ENCODE measurements around the gene BANF2. TPM values are rescaled to one million over a fixed set of nuclear protein-coding genes. Genes with fewer than 3 reads are reported as not detected.

BANF2 gene
- total RNA-seq, 2 experiments from 2014 or later, result not detected

- Mint-ChIP-seq H3K4me1 (ENCODE audit: low read depth) (no peaks in the 10 kb centered on the region), H3K4me3 (no peak overlapping the region), H3K27me3 (peaks cover 4% of the 10 kb centered on the region), H3K9me3 (no peaks in the 10 kb centered on the region), H3K27ac (no peak overlapping the region), H3K36me3 (ENCODE audit: low read depth) (no peaks in the 10 kb centered on the region)
- no peak for TF ChIP-seq CTCF (IDR thresholded peaks at IDR 0.05)
- intact Hi-C loops (cut with micrococcal nuclease), result no loop called here
- ChIA-PET CTCF (no interaction called here), POLR2A (no interaction called here)
- no peak for ATAC-seq
- no peak for DNase-seq
Observed at GRCh38 chr20:17720755-17721154, 21.0 kb downstream of the BANF2 start.

GRCh38 chr20:17721802-17722486 is 22.2 kb downstream of the BANF2 start:
- DNase-seq (no peak), ATAC-seq (no peak)
- Mint-ChIP-seq H3K27me3 (peaks cover 4% of the 10 kb centered on the region), H3K27ac (no peak overlapping the region), H3K36me3 (ENCODE audit: low read depth) (no peaks in the 10 kb centered on the region), H3K4me3 (no peak overlapping the region), H3K9me3 (no peaks in the 10 kb centered on the region), H3K4me1 (ENCODE audit: low read depth) (no peaks in the 10 kb centered on the region)
- TF ChIP-seq CTCF (IDR thresholded peaks at IDR 0.05), result no peak
- ChIA-PET POLR2A (no interaction called here), CTCF (interaction anchor here (0.7 kb wide), 1 partner anchor 9 kb away, joined by 3 read pairs; no protein-coding TSS in a partner anchor)
- intact Hi-C loops (cut with micrococcal nuclease), result no loop called here

DNA sequence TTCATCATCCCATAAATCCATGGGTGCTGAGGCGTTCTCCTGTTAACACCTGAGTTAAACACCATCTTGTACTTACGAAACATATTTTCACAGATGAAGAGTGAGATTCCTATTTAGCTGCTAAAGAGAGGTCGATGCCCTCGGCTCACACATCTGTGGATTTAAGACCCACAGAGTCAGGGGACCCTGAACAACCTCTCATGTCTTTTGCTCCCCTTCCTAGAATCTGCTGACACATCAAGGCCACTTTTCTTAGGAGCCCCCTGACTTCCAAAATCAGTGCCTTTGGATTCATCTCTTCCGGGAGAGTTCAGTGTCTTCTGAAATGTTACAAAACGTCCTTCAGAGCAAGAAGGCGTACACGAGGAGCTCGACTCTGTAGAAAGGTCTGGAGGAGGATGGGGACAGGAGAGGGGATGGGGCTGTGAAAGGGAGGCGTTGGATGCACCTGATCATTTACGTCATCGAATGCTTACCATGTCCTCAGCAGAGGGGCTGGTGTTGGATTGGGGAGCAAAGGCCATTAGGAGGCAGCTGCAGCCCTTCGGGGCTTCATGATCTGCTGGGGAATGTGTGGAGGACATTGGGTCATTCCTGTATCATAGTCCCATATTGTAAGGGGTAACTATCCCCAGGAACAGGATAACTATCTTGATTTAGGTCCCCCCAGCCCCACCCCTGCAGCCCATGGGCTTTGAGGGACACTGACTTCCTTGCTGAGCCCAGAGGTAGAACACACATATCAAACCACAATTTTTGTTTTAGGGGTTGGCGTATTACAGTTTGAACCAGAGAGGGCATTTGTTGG is 22.9 kb downstream of the BANF2 start:
- Mint-ChIP-seq H3K27ac (no peak overlapping the region), H3K9me3 (no peaks in the 10 kb centered on the region), H3K4me3 (no peak overlapping the region), H3K27me3 (peaks cover 4% of the 10 kb centered on the region), H3K36me3 (ENCODE audit: low read depth) (no peaks in the 10 kb centered on the region), H3K4me1 (ENCODE audit: low read depth) (no peaks in the 10 kb centered on the region)
- ChIA-PET CTCF (interaction anchor here (0.7 to 0.8 kb wide), 2 partner anchors 8 to 177 kb away, joined by 3 read pairs; no protein-coding TSS in a partner anchor), POLR2A (interaction anchor here (0.7 kb wide), 1 partner anchor 247 kb away, joined by 3 read pairs; no protein-coding TSS in a partner anchor)
- intact Hi-C loops (cut with micrococcal nuclease), result no loop called here
- no peak for TF ChIP-seq CTCF (IDR thresholded peaks at IDR 0.05)
- DNase-seq (no peak), ATAC-seq (no peak)

- POLR2A ChIA-PET, result interaction anchor here (0.7 kb wide), 1 partner anchor 247 kb away, joined by 3 read pairs; no protein-coding TSS in a partner anchor
- DNase-seq, result no peak
Observed at GRCh38 chr20:17723301-17723691, 23.5 kb downstream of the BANF2 start.

More at GRCh38 chr20:17723301-17723691, 23.5 kb downstream of the BANF2 start:
- ATAC-seq, result no peak
- TF ChIP-seq CTCF (IDR thresholded peaks at IDR 0.05), result no peak
- Mint-ChIP-seq H3K9me3 (no peaks in the 10 kb centered on the region), H3K36me3 (ENCODE audit: low read depth) (no peaks in the 10 kb centered on the region), H3K27me3 (peaks cover 4% of the 10 kb centered on the region), H3K4me1 (ENCODE audit: low read depth) (no peaks in the 10 kb centered on the region), H3K4me3 (no peak overlapping the region), H3K27ac (no peak overlapping the region)
- CTCF ChIA-PET, result interaction anchor here (0.8 kb wide), 1 partner anchor 177 kb away, joined by 3 read pairs; no protein-coding TSS in a partner anchor
- intact Hi-C loops (cut with micrococcal nuclease), result no loop called here

Measured in activated CD8-positive, alpha-beta T cell treated with anti-CD3 and anti-CD28 coated beads for 36 hours (primary cell).